H1 (cell line): ENCODE results near the gene C14orf119. TPM values are rescaled to one million over a fixed set of nuclear protein-coding genes. Genes with fewer than 3 reads are reported as not detected.

Source experiments
- BACH1 ChIP-seq: IDR thresholded peaks from 2 replicates; pipeline ENCODE4 v1.6.1; 2012; ENCODE audit warnings: low read length, improper control_type of control experiment
- CHD2 ChIP-seq: IDR thresholded peaks from 2 replicates; pipeline ENCODE4 v1.6.1; 2012; ENCODE audit warnings: low read length, improper control_type of control experiment
- CREB1 ChIP-seq: IDR thresholded peaks from 2 replicates; pipeline ENCODE4 v1.6.1; 2012; ENCODE audit warnings: inconsistent platforms
- CTCF ChIP-seq, 3 experiments: IDR thresholded peaks; 1 replicate in 2 of 3; 2 replicates in 1 of 3; pipeline versions ENCODE4 v1.5.1 to v1.6.1; 2011; ENCODE audit warnings: low read length in 3 of 3, mild to moderate bottlenecking in 3 of 3, inconsistent platforms in 2 of 3, low read depth in 1 of 3, moderate library complexity in 1 of 3; ENCODE audit not compliant: insufficient read depth in 1 of 3; ENCODE audit errors: control extremely low read depth in 1 of 3
- FOSL1 ChIP-seq: IDR thresholded peaks from 2 replicates; pipeline ENCODE4 v1.6.1; 2011; ENCODE audit warnings: mild to moderate bottlenecking, low read depth, low read length, moderate library complexity; ENCODE audit not compliant: insufficient read depth
- KDM5A ChIP-seq: fragments of 200-600 bp; IDR thresholded peaks from 2 replicates; pipeline ENCODE4 v1.7.1; 2012; ENCODE audit warnings: mild to moderate bottlenecking, low read length, inconsistent platforms, mixed read lengths
- MAX ChIP-seq: IDR thresholded peaks from 2 replicates; pipeline ENCODE4 v1.6.1; 2012; ENCODE audit warnings: inconsistent platforms
- NANOG ChIP-seq: IDR thresholded peaks from 2 replicates; pipeline ENCODE4 v1.6.1; 2011; ENCODE audit warnings: low read length, low read depth, mild to moderate bottlenecking, inconsistent platforms; ENCODE audit not compliant: insufficient read depth, poor library complexity, severe bottlenecking
- PHF8 ChIP-seq: fragments of 200-600 bp; sonication (generic); conservative IDR thresholded peaks from 2 replicates; pipeline ENCODE4 v1.7.1; 2012; ENCODE audit warnings: low read depth, mild to moderate bottlenecking, inconsistent platforms, low read length, moderate library complexity
- RNF2 ChIP-seq: fragments of 200-900, 300-1000 bp; sonication (generic); IDR thresholded peaks from 2 replicates; pipeline ENCODE4 v1.7.1; 2016; ENCODE audit warnings: borderline replicate concordance, low read depth, mild to moderate bottlenecking, antibody characterized with exemption, low read length; ENCODE audit not compliant: poor library complexity, severe bottlenecking; ENCODE audit errors: missing control alignments
- TBP ChIP-seq: IDR thresholded peaks from 2 replicates; pipeline ENCODE4 v1.6.1; 2011; ENCODE audit warnings: low read depth, low read length, improper control_type of control experiment
- polyA plus RNA-seq, 7 experiments: library from polyadenylated mRNA; depleted of rRNA in 3 of 7; stranded (reverse) in 5 of 7; unstranded in 2 of 7; fragments of >200 nt in 5 of 7; fragments of 200-250 nt in 2 of 7; gene quantifications; 1 replicate in 5 of 7; 2 replicates in 1 of 7; 4 replicates in 1 of 7; pipeline versions ENCODE4 v1.2.1 to v1.2.3, GENCODE V29; 2011 to 2013; ENCODE audit warnings: missing spikeins in 2 of 7, mixed read lengths in 2 of 7
- total RNA-seq: library from RNA; stranded (reverse); fragmentation: NEBNext Ultra II Directional; extraction: Animal tissue kit (Norgen Biotek cat#: 25700); gene quantifications from 2 replicates; pipeline ENCODE4 v1.2.1, GENCODE V29; 2021

Gene C14orf119
- total and polyA plus RNA-seq, 2 of the 8 experiments (the other 6 are each of a cell fraction or from before 2014, with no cell fraction given), result 78.1 to 94.0 TPM

- TF ChIP-seq RNF2 (no peak), CTCF (IDR thresholded peaks at IDR 0.05; ENCODE audit: control extremely low read depth in 1 of 3, insufficient read depth in 1 of 3, low read depth in 1 of 3, low read length in 3 of 3) (no peak), CREB1 (no peak; the same call in 1 of the 2 replicates), NANOG (peak; percentile 30), PHF8 (peak; percentile 67), MAX (peak; percentile 63), TBP (peak; percentile 81), BACH1 (no peak), CHD2 (peak; percentile 51; the same call in 1 of the 2 replicates), KDM5A (peak; percentile 88), FOSL1 (no peak)
These were observed 23.9 kb upstream of the C14orf119 start (continued) for GRCh38 chr14:23071244-23071920.
